Stimulated activated memory B cell treated with anti-CD40 and anti-IgM and Interleukin-4, amounts not matched to agents 10 μg/mL and 1 μg/mL and 100 μg/mL, for 72 hours (primary cell): ENCODE results near the gene OR14A2.
"Not testable (repeated sequence)": the region's sequence is repeated elsewhere in the genome, so short reads cannot be mapped to it uniquely, and the experiment has no call there.

Experiments used
- ATAC-seq: fragments of 150-1000 bp; cut with Tn5 transposase; 2 replicates; pipeline ENCODE4 v1.10.0; 2021
- H3K27ac Mint-ChIP-seq: one replicate; pipeline ENCODE4 v1.8.0; 2022; ENCODE audit warnings: mild to moderate bottlenecking, mixed read lengths
- H3K27me3 Mint-ChIP-seq: one replicate; pipeline ENCODE4 v1.8.0; 2022; ENCODE audit warnings: mixed read lengths
- H3K36me3 Mint-ChIP-seq: one replicate; pipeline ENCODE4 v1.8.0; 2022; ENCODE audit warnings: mixed read lengths
- H3K4me1 Mint-ChIP-seq: one replicate; pipeline ENCODE4 v1.8.0; 2022; ENCODE audit warnings: mixed read lengths
- H3K4me3 Mint-ChIP-seq: one replicate; pipeline ENCODE4 v1.8.0; 2022; ENCODE audit warnings: mild to moderate bottlenecking, moderate library complexity, mixed read lengths
- H3K9me3 Mint-ChIP-seq: one replicate; pipeline ENCODE4 v1.8.0; 2022; ENCODE audit warnings: mixed read lengths

Gene OR14A2

GRCh38 chr1:247748041-247748440 lies at the start of gene OR14A2:
Gene OR14A2 (minus strand): TSS chr1:247748141.
- Mint-ChIP-seq H3K9me3 (peaks cover 15% of the 10 kb centered on the region), H3K4me3 (no peak within 1 kb of the TSS), H3K27me3 (no peaks in the 10 kb centered on the region), H3K36me3 (no peaks in the 10 kb centered on the region), H3K27ac (no peak within 1 kb of the TSS), H3K4me1 (no peaks in the 10 kb centered on the region)
- no peak for ATAC-seq

GRCh38 chr1:247797518-247797917 lies 49.6 kb upstream of the OR14A2 start:
- Mint-ChIP-seq H3K27ac (no peak overlapping the region), H3K36me3 (no peaks in the 10 kb centered on the region), H3K27me3 (no peaks in the 10 kb centered on the region), H3K4me3 (no peak overlapping the region), H3K4me1 (no peaks in the 10 kb centered on the region), H3K9me3 (peaks cover 3% of the 10 kb centered on the region)
- no peak for ATAC-seq

- Mint-ChIP-seq H3K36me3 (no peaks in the 10 kb centered on the region), H3K9me3 (peaks cover 3% of the 10 kb centered on the region), H3K4me3 (no peak overlapping the region), H3K27me3 (peaks cover 19% of the 10 kb centered on the region), H3K27ac (no peak overlapping the region), H3K4me1 (no peaks in the 10 kb centered on the region)
- no peak for ATAC-seq
These were observed 21.7 kb upstream of the OR14A2 start for GRCh38 chr1:247769603-247770002.

- no peak for ATAC-seq
- H3K9me3 Mint-ChIP-seq: no peaks in the 10 kb centered on the region
These were observed 12.5 kb upstream of the OR14A2 start, which contains the start of gene OR1C1 for GRCh38 chr1:247760456-247760855. Gene OR1C1 (minus strand): TSS chr1:247760556. CDS start chr1:247758406, 2,150 bp downstream.

GRCh38 chr1:247754311-247754710 lies 6.4 kb upstream of the OR14A2 start:
- ATAC-seq, H3K4me1 Mint-ChIP-seq, H3K27ac Mint-ChIP-seq, H3K4me3 Mint-ChIP-seq, H3K27me3 Mint-ChIP-seq, H3K36me3 Mint-ChIP-seq: not testable (repeated sequence)
- H3K9me3 Mint-ChIP-seq: peaks cover 19% of the 10 kb centered on the region

More at GRCh38 chr1:247760456-247760855, 12.5 kb upstream of the OR14A2 start, which contains the start of gene OR1C1:
- no peaks in the 10 kb centered on the region for H3K36me3 Mint-ChIP-seq
- H3K4me1 Mint-ChIP-seq: no peaks in the 10 kb centered on the region
- no peak within 1 kb of the TSS for H3K4me3 Mint-ChIP-seq
- no peak within 1 kb of the TSS for H3K27ac Mint-ChIP-seq
- H3K27me3 Mint-ChIP-seq: no peaks in the 10 kb centered on the region

GRCh38 chr1:247749870-247750269 lies 1.9 kb upstream of the OR14A2 start:
- no peak overlapping the region for H3K4me3 Mint-ChIP-seq
- H3K27ac Mint-ChIP-seq: no peak overlapping the region
- no peaks in the 10 kb centered on the region for H3K4me1 Mint-ChIP-seq
- no peaks in the 10 kb centered on the region for H3K27me3 Mint-ChIP-seq
- H3K9me3 Mint-ChIP-seq: peaks cover 16% of the 10 kb centered on the region
- peak; percentile 27 for ATAC-seq
- H3K36me3 Mint-ChIP-seq: no peaks in the 10 kb centered on the region

- Mint-ChIP-seq H3K4me1 (no peaks in the 10 kb centered on the region), H3K4me3 (no peak overlapping the region), H3K9me3 (peaks cover 15% of the 10 kb centered on the region), H3K27me3 (no peaks in the 10 kb centered on the region), H3K36me3 (no peaks in the 10 kb centered on the region), H3K27ac (no peak overlapping the region)
- no peak for ATAC-seq
These were observed 325 bp downstream of the OR14A2 start for GRCh38 chr1:247747616-247748015.

- no peaks in the 10 kb centered on the region for H3K4me1 Mint-ChIP-seq
- H3K27me3 Mint-ChIP-seq: no peaks in the 10 kb centered on the region
- no peak overlapping the region for H3K4me3 Mint-ChIP-seq
- H3K9me3 Mint-ChIP-seq: peaks cover 10% of the 10 kb centered on the region
- H3K27ac Mint-ChIP-seq: no peak overlapping the region
- ATAC-seq: no peak
- H3K36me3 Mint-ChIP-seq: no peaks in the 10 kb centered on the region
These were observed 1.5 kb downstream of the OR14A2 start for GRCh38 chr1:247746391-247746935.

- H3K27me3 Mint-ChIP-seq, H3K36me3 Mint-ChIP-seq, H3K9me3 Mint-ChIP-seq, ATAC-seq, H3K4me1 Mint-ChIP-seq, H3K27ac Mint-ChIP-seq, H3K4me3 Mint-ChIP-seq: not testable (repeated sequence)
These were observed 5.7 kb downstream of the OR14A2 start for GRCh38 chr1:247742215-247742760.

GRCh38 chr1:247741756-247742155 lies 6.2 kb downstream of the OR14A2 start:
- H3K27ac Mint-ChIP-seq: no peak overlapping the region
- ATAC-seq: no peak
- H3K27me3 Mint-ChIP-seq: no peaks in the 10 kb centered on the region
- H3K4me3 Mint-ChIP-seq: no peak overlapping the region
- no peaks in the 10 kb centered on the region for H3K4me1 Mint-ChIP-seq
- H3K9me3 Mint-ChIP-seq: no peaks in the 10 kb centered on the region
- H3K36me3 Mint-ChIP-seq: no peaks in the 10 kb centered on the region

- no peaks in the 10 kb centered on the region for H3K27me3 Mint-ChIP-seq
- no peaks in the 10 kb centered on the region for H3K4me1 Mint-ChIP-seq
- H3K4me3 Mint-ChIP-seq: no peak overlapping the region
- H3K36me3 Mint-ChIP-seq: no peaks in the 10 kb centered on the region
- ATAC-seq: no peak
- no peaks in the 10 kb centered on the region for H3K9me3 Mint-ChIP-seq
- H3K27ac Mint-ChIP-seq: no peak overlapping the region
These were observed 7.2 kb downstream of the OR14A2 start for GRCh38 chr1:247740721-247741120.

GRCh38 chr1:247738315-247738714 lies 9.6 kb downstream of the OR14A2 start, which contains the start of gene OR14K1:
Gene OR14K1 (plus strand): TSS chr1:247738615. CDS start chr1:247738615, 0 bp downstream.
- Mint-ChIP-seq H3K36me3 (no peaks in the 10 kb centered on the region), H3K4me3 (no peak within 1 kb of the TSS), H3K4me1 (no peaks in the 10 kb centered on the region), H3K27me3 (peaks cover 8% of the 10 kb centered on the region), H3K9me3 (no peaks in the 10 kb centered on the region), H3K27ac (no peak within 1 kb of the TSS)
- no peak for ATAC-seq

- H3K36me3 Mint-ChIP-seq: no peaks in the 10 kb centered on the region
- no peaks in the 10 kb centered on the region for H3K27me3 Mint-ChIP-seq
- H3K4me1 Mint-ChIP-seq: no peaks in the 10 kb centered on the region
- no peak overlapping the region for H3K4me3 Mint-ChIP-seq
- no peak for ATAC-seq
- H3K27ac Mint-ChIP-seq: no peak overlapping the region
- H3K9me3 Mint-ChIP-seq: no peaks in the 10 kb centered on the region
These were observed 26.7 kb downstream of the OR14A2 start for GRCh38 chr1:247721222-247721621.

- Mint-ChIP-seq H3K36me3 (no peaks in the 10 kb centered on the region), H3K4me3 (no peak within 1 kb of the TSS), H3K27me3 (no peaks in the 10 kb centered on the region), H3K9me3 (no peaks in the 10 kb centered on the region), H3K27ac (no peak within 1 kb of the TSS), H3K4me1 (no peaks in the 10 kb centered on the region)
- no peak for ATAC-seq
These were observed 31.4 kb downstream of the OR14A2 start, which contains the start of gene OR6F1 for GRCh38 chr1:247716546-247716945. Gene OR6F1 (minus strand): TSS chr1:247716646. CDS start chr1:247712755, 3,891 bp downstream.

- no peaks in the 10 kb centered on the region for H3K4me1 Mint-ChIP-seq
- no peak overlapping the region for H3K4me3 Mint-ChIP-seq
- ATAC-seq: no peak
- H3K27me3 Mint-ChIP-seq: no peaks in the 10 kb centered on the region
- no peaks in the 10 kb centered on the region for H3K9me3 Mint-ChIP-seq
- H3K36me3 Mint-ChIP-seq: no peaks in the 10 kb centered on the region
- H3K27ac Mint-ChIP-seq: no peak overlapping the region
These were observed 34.2 kb downstream of the OR14A2 start for GRCh38 chr1:247713753-247714152.

- not testable (repeated sequence) for H3K9me3 Mint-ChIP-seq, H3K27ac Mint-ChIP-seq, H3K4me1 Mint-ChIP-seq, H3K27me3 Mint-ChIP-seq, ATAC-seq, H3K36me3 Mint-ChIP-seq, H3K4me3 Mint-ChIP-seq
These were observed 37.3 kb downstream of the OR14A2 start for GRCh38 chr1:247710681-247711080.
